ENCODE measurements around the gene PARD3B. TPM values are rescaled to one million over a fixed set of nuclear protein-coding genes. Genes with fewer than 3 reads are reported as not detected.

Gene PARD3B
- total and polyA plus RNA-seq, 2 of the 8 experiments (the other 6 are each of a cell fraction or from before 2014, with no cell fraction given): 1.2 to 5.7 TPM

DNA sequence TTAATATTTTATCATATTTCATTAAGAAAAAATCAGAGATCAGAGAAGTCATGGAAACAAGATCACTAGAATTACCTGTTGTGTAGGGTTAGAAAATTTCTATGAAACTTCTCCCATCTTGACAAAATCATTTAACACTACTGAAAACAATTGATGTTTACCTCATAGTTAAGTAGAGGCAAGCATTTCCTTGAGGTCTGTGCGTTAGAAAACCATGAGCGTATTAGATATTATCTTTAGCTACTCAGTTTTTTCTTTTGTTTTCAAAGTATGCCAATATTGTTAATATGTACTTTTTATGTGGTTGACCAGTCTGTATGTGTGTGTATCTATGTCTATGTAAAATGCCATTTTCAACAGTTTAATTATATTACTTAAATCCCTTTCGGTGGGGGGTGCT lies 335.7 kb downstream of the PARD3B start:
- H2BK15ac ChIP-seq (ENCODE audit: low read length): no peak overlapping the region
- no peak overlapping the region for H3K18ac ChIP-seq (ENCODE audit: extremely low read depth, low read length)
- no peaks in the 10 kb centered on the region for H3K36me3 ChIP-seq (ENCODE audit: control insufficient read depth in 2 of 4, insufficient read depth in 4 of 4, low read length in 3 of 4)
- no peaks in the 10 kb centered on the region for H3K23me2 ChIP-seq (ENCODE audit: low read depth, low read length)
- H2BK12ac ChIP-seq (ENCODE audit: low read depth, low read length): no peak overlapping the region
- FAIRE-seq (no peak), DNase-seq (ENCODE audit: low read depth in 1 of 2, low spot score in 2 of 2) (no peak)
- H4K20me1 ChIP-seq (replicated peaks in 1 of 2; ENCODE audit: control insufficient read depth in 1 of 2, insufficient read depth in 2 of 2, low read length in 2 of 2): no peaks in the 10 kb centered on the region
- H4K5ac ChIP-seq (ENCODE audit: insufficient read length, low read depth, low read length): no peak overlapping the region
- no peaks in the 10 kb centered on the region for H3K79me1 ChIP-seq (ENCODE audit: low read depth, low read length)
- no peak overlapping the region for H3K27ac ChIP-seq (ENCODE audit: low read depth, low read length)
- no peak overlapping the region for H2BK120ac ChIP-seq (replicated peaks; ENCODE audit: low read depth, low read length)
- no peaks in the 10 kb centered on the region for H3K9me3 ChIP-seq (ENCODE audit: insufficient read depth in 2 of 2, low read depth in 1 of 2, low read length in 1 of 2)
- no peak overlapping the region for H3K4me2 ChIP-seq (ENCODE audit: insufficient read depth in 1 of 2, low read depth in 2 of 2, low read length in 2 of 2)
- H4K8ac ChIP-seq (ENCODE audit: extremely low read depth, insufficient read depth, low read length): no peak overlapping the region
- H2BK20ac ChIP-seq (ENCODE audit: low read length): no peak overlapping the region
- no peak overlapping the region for H2AK5ac ChIP-seq (ENCODE audit: low read depth, low read length)
- no peak overlapping the region for H2AFZ ChIP-seq (ENCODE audit: low read length)
- peaks cover 2 to 7% (median 3%) of the 10 kb centered on the region in 4 experiments; a peak in 5 of 7 replicates for H3K4me1 ChIP-seq (replicated peaks in 1 of 4; ENCODE audit: control insufficient read depth in 3 of 4, insufficient read depth in 4 of 4, low read length in 3 of 4)
- no peak overlapping the region for H4K91ac ChIP-seq (replicated peaks; ENCODE audit: insufficient read length, low read length)
- no peaks in the 10 kb centered on the region for H3K27me3 ChIP-seq (replicated peaks in 1 of 4; ENCODE audit: control insufficient read depth in 3 of 4, extremely low read depth in 1 of 4, insufficient read depth in 3 of 4, low read length in 3 of 4)
- no peak overlapping the region for H3K56ac ChIP-seq (replicated peaks; ENCODE audit: insufficient read length, low read depth, low read length)
- TF ChIP-seq CHD2 (IDR thresholded peaks at IDR 0.05; ENCODE audit: low read length) (no peak), SIX5 (IDR thresholded peaks at IDR 0.05; ENCODE audit: low read depth, low read length) (no peak), EZH2 (IDR thresholded peaks at IDR 0.05; ENCODE audit: low read depth, low read length, severe bottlenecking) (no peak), PHF8 (conservative IDR thresholded peaks at IDR 0.05; ENCODE audit: low read depth, low read length) (no peak), CBX5 (IDR thresholded peaks at IDR 0.05; ENCODE audit: low read depth, low read length) (no peak), GTF2F1 (IDR thresholded peaks at IDR 0.05; ENCODE audit: borderline replicate concordance, low read depth, low read length) (no peak), YY1 (IDR thresholded peaks at IDR 0.05; ENCODE audit: low read depth, low read length) (no peak), RAD21 (IDR thresholded peaks at IDR 0.05 in 1 of 2, conservative IDR thresholded peaks at IDR 0.05 in 1 of 2; ENCODE audit: low read depth in 2 of 2, low read length in 2 of 2) (no peak), CHD1 (IDR thresholded peaks at IDR 0.05; ENCODE audit: low read depth, low read length) (no peak), CTBP2 (IDR thresholded peaks at IDR 0.05; ENCODE audit: borderline replicate concordance, insufficient read depth, insufficient read length, low read length) (no peak), EP300 (IDR thresholded peaks at IDR 0.05; ENCODE audit: borderline replicate concordance in 1 of 2, low read depth in 2 of 2, low read length in 2 of 2) (no peak), BRCA1 (IDR thresholded peaks at IDR 0.05; ENCODE audit: low read depth, low read length) (no peak), NANOG (IDR thresholded peaks at IDR 0.05; ENCODE audit: insufficient read depth, low read depth, low read length, poor library complexity, severe bottlenecking) (no peak), CEBPB (IDR thresholded peaks at IDR 0.05; ENCODE audit: low read depth, low read length) (no peak)
- no peak overlapping the region for H3K4ac ChIP-seq (replicated peaks; ENCODE audit: insufficient read length, low read depth, low read length)
- no peak overlapping the region for H3K23ac ChIP-seq (ENCODE audit: insufficient read length)
- ChIA-PET CTCF (ENCODE audit: partially characterized antibody) (interaction anchor here (0.6 to 4.6 kb wide), 10 partner anchors 9 to 1068 kb away, joined by 3 to 31 read pairs (median 4); no protein-coding TSS in a partner anchor), POLR2A (ENCODE audit: partially characterized antibody) (interaction anchor here (0.6 kb wide), 1 partner anchor 339 kb away, joined by 4 read pairs; no protein-coding TSS in a partner anchor)
- WGBS, 2 experiments (ENCODE audit: extremely low coverage in 1 of 2, insufficient coverage in 1 of 2, insufficient read length in 1 of 2, insufficient replicate concordance in 2 of 2, low coverage in 1 of 2, low lambda C conversion rate in 2 of 2, missing lambda C conversion rate in 1 of 2): 87% methylated on average over 3 of the region's 3 CpGs; no CpG with 5 or more reads in 1 of the 2 experiments
- H3K9ac ChIP-seq (replicated peaks in 1 of 4; ENCODE audit: extremely low read depth in 1 of 4, low read depth in 3 of 4, low read length in 3 of 4): no peak overlapping the region
- no peaks in the 10 kb centered on the region for H3K79me2 ChIP-seq (ENCODE audit: control insufficient read depth in 1 of 2, insufficient read depth in 2 of 2, low read length in 2 of 2)
- H3K4me3 ChIP-seq (ENCODE audit: extremely low read depth in 1 of 4, insufficient read depth in 2 of 4, low read depth in 3 of 4, low read length in 4 of 4): no peak overlapping the region
- no peak overlapping the region for H3K14ac ChIP-seq (ENCODE audit: insufficient read length)
- H2BK5ac ChIP-seq (ENCODE audit: low read depth, low read length): no peak overlapping the region

Measured in H1 (cell line).